HTR-8/SVneo (cell line): ENCODE results near the gene MROH2B.

Source experiments
- DNase-seq: peaks from one replicate; pipeline ENCODE4 v3.0.0; 2011; ENCODE audit warnings: low spot score, mixed read lengths; ENCODE audit not compliant: insufficient read length
- FAIRE-seq: peaks from 2 replicates; lab custom pipeline; 2011; peaks lifted over from hg19 to GRCh38; lab: Jason Lieb, UNC

The MROH2B gene

DNA sequence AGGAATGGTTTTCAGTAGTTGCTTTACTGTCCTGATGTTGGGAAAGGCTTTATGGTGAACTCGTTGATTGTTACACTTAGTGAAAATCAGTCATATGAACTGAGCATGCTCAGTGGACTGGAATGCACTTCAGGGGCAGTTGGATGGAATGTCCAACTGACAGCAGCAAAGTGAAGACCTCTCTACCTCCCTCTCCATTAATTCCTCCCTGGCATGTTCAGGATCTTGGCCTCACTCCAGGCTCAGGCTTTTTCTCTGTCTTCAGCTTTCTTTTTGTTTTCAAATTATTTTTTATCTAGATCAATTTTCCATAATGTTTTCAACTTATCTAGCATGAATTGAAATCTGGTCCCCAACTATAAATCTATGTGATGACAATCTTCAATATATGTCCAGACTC lies at the start of gene MROH2B:
MROH2B (minus strand) TSS at position 101 of the 400 bp plus-strand sequence. CDS start 490 bp downstream, outside the sequence.
- FAIRE-seq (no peak), DNase-seq (no peak)

DNA sequence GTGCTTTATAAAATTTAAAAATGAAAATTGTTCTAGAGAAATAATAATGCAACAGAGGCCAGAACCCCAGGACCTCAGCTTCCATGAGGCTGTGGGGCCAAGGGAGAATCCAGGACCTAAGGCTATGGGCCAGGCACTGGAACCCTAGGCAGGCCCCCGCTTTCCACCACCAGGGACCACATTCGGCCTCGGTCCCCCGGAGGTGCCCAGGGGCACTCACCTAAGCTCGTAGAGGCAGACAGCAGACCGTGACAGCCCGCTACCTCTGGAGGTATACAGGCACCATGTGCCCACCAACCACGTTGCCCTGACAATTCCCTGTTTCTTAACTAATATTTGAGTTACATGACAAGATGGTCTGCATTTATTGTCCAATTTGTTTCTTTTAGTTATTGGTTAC lies 49.5 kb upstream of the MROH2B start:
- DNase-seq (no peak), FAIRE-seq (no peak)

DNA sequence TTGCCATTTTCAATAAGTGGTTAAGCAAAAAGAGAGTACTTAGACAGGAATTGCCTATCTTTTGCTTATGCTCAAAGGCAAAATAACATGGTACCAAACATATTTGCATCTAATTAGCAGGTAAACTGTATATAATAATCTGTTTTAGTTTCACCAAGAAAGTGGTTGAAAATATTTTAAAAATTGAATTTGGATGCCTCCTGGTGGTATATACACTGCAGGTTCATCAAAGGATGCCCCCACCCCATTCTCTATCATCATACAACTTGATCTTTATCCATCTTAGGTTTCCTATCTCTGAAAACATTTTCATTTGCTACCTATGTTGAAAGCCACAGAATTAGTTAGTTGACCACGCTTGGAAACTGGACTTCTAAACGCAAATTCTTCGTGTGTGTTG lies 47.0 kb upstream of the MROH2B start:
- no peak for DNase-seq
- FAIRE-seq: no peak

DNA sequence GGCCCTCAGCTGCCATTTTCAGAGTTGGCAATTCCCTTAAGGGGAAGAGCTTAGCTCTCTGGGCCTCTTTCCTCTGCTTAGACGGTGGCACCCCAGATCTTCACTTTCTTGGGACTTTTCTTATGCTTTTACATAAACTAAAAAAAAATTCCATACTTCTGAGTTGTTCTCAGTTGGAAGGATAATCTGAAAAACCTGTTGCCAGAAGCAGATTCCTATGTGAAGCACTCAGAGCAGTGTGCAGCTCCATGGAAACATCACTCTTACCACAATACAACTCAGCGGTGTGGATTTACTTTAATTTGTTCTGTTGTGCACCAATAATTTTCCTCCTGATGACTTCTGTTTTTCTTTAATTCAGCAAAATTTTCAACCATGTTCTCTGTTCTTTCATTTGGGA lies 44.1 kb upstream of the MROH2B start:
- DNase-seq (no peak), FAIRE-seq (no peak)

DNA sequence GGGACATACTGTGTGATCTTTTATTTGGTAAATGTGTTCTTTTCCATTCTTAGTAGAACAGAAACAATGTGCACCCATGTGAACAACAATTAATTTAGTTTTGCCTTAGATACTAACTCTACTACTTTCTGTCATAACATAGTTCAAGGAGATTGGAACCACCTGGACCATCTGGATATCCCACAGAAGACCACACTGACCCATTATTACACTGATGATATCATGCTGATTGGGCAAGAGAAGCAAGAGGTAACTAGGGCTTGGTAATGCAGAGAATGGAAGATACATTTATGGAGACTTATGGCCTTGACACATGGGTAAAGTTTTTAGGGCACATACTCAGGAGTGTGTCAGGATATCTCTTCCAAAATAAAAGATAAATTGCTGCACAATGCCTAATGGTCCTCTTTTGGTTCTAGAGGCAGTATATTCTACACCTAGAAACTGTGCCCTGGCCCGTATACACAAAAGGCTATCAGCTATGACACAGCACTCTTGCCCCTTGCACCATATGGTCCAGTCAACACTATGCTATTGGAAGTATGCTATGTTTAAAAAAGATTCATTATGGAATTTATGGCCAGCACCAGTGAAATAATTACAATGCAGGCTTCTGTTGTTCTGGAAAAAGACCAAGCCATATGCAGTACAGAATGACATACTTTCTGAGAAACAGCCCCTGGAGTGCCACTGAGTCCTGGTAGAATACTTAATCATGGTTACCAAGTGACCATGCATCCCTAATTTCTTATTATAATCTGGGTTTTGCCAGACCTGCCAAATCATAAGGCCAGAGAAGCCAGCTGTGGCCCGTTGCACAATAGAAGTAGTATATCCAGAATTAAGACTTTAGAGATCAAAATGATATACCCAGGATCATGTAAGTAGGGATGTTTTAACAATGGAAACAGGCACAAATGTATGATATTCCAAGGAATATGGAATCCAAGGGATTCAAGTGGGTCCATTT lies 41.6 kb upstream of the MROH2B start:
- FAIRE-seq: peak; percentile 83
- DNase-seq: no peak

DNA sequence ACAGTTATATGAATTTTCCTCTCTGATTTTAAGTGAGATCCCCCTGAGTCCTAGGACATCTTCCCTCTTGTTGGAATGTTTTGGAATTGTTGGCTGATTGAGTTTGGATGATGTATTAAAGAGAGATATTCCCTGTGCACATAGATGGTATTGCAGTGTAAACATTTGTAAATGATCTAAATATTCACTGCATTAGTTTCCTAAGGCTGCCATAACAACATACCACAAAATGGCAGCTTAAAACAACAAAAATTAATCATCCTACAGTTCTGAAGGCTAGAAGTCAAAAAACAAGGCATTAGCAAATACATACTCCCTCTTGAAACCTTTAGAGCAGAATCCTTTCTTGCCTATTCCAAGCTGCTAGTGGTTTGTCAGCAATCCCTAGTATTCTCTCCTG lies 38.0 kb upstream of the MROH2B start:
- FAIRE-seq (peak; percentile 48), DNase-seq (no peak)

DNA sequence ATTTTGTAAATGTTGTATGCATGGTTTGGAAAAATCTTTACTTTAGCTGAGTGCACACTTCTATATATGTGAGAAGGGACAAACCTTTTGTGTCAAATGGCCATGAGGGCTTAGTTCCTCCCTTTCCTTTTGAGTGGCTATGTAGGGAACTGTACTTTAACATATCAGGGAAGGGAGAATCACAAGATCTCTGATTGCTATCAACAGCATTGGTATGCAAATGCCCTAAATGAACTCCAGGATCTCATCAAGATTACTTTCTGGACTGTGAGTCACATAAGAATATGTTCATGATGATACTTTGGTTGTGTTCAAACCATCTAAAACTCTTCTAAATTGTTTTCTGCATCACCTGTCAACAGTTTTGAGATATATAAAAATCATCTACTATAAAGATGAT lies 31.2 kb upstream of the MROH2B start:
- DNase-seq: no peak
- FAIRE-seq: no peak

DNA sequence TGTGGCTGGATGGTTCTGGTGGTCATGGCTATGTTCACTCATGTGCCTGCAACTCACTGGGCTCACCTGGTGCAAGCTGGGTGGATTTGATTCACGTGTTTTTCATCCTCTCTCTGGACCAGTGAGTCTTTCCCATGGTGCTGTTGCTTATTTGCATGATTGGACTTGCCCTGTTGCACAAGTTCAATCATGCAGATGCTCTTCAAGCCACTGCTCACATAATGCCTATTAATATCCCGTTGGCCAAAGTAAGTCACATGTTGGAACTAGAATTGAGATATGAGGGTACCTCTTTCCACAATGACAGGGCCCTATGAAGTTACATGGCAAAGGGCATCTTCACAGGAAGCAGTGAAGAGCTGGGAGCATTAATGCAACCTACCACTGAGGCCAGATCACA lies 26.5 kb upstream of the MROH2B start:
- FAIRE-seq: peak; percentile 57
- DNase-seq: no peak

DNA sequence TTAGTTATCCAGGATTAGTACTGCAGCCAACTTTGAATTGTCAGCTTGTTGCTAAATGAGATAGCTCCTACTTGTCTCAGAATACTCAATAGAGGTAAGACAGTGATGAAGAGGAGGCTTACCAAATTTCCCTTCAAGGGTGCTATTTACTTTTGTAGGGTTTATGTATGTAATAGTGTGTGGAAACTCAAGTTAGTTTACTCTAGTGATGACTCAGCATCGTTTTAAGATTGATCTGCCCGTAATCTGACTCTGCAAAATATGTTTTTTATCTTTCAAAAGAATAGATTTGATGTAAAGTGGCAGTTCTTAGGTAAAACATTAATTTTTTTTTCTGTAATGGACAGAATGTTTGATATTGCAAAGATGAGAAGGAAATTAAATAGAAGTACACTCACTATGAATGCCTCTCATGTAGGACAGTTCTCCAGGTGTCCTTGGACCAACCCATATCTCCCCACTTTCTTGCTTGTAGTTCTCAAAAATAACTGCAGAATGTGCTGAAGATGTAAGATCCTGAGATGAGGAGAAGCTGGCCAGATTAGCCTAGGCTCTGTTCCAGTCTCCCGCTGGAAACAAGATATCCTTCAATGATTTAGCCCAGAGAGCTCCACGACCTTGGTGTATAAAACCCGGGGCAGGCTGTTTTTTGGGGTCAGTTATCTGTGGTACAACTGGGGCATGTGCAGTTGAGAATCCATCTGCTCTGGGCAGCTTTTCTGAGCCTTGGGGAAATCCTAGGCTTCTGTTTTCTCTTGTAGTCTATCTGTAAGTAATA lies 24.4 kb upstream of the MROH2B start:
- FAIRE-seq: no peak
- DNase-seq: no peak

DNA sequence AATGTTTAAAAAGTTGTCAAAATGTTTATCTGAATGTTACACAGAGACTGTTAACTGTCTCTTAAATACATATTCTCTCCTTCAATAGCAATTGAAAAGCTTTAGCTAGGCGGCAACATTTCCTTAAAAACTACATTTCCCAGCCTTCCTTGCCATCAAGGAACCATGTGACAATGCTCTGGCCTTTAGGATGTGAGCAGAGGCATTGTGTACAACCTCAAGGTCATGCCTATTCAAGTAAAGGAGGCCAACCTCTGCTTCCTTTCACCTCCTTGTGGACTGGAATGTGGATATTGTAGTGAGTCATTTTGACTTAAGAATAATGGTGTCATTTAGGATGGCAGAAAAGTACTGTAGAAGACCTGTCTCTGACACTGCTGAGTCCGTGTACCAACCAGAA lies 23.7 kb upstream of the MROH2B start:
- DNase-seq: no peak
- FAIRE-seq: peak; percentile 60

DNA sequence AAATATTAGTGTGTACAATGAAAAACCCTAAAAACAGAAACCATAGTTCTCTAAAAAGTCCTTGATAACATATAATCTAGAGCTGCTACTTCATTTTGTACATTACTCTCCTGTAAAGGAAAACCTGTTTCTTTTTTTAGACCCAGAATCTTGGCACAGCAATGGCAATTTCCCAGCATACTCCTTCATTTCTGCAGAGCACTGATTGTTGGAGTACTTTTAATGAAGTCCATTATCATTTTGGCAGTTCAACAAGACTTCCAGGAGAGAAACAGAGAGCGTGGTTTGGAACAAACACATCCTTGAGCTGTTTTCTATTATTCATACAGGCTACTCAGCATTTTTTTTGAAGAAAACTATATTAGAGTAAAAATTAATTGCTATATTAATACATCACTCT lies 22.7 kb upstream of the MROH2B start:
- DNase-seq (no peak), FAIRE-seq (no peak)

DNA sequence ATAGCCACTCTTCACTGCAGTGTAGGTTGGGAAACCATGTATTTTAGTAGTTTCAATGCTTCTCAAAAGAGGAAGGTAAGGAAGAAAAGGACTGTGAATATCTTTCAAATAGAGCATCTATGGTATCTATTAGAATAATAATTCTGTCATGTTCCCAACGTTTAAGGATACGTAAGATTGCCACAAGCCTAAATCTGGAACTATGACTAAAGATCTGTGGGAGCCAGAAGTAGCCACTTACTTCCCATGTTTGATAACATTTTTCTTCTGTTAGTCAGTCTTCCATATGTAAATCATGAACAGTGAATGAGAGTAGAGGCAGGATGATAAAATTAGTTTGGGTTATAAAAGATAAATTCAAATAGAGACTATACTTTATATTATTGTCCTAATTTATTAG lies 16.3 kb upstream of the MROH2B start:
- DNase-seq (no peak), FAIRE-seq (peak; percentile 28)

DNA sequence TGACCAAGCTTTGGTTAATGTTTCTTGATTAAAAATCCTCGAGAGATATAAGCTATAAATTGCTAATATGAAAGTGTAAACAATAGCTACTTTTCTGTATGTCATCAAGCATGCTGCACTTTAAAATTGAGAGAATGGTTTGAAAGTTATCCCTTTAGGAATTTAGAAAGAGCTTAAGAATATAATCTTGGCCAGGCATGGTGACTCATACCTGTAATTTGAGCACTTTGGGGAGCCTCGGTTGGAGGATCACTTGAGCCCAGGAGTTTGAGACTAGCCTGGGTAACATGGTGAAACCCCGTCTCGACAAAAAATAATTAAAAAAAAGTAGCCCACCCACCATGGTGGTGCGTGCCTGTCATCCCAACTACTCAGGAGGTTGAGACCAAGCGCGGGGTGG lies 12.2 kb upstream of the MROH2B start:
- FAIRE-seq (no peak), DNase-seq (no peak)

DNA sequence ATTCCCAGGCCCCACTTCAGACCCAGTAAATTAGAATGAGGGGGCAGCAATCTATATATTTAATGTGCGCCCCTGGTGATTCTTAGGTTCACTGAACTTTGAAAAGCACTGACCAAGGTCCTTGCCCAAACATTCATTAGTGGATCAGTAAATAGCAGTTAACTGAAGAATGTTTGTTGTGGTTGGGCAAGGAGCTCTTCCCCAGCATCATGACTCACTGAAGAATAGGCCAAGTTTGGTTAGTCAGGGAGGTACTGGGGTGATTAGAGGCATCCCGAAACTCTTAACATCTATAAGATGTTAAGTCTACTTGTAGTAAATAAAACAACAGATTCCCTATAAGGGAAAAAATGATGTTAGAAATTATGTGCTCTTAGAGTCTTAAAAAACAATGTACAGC lies 833 bp upstream of the MROH2B start:
- peak; percentile 65 for FAIRE-seq

DNA sequence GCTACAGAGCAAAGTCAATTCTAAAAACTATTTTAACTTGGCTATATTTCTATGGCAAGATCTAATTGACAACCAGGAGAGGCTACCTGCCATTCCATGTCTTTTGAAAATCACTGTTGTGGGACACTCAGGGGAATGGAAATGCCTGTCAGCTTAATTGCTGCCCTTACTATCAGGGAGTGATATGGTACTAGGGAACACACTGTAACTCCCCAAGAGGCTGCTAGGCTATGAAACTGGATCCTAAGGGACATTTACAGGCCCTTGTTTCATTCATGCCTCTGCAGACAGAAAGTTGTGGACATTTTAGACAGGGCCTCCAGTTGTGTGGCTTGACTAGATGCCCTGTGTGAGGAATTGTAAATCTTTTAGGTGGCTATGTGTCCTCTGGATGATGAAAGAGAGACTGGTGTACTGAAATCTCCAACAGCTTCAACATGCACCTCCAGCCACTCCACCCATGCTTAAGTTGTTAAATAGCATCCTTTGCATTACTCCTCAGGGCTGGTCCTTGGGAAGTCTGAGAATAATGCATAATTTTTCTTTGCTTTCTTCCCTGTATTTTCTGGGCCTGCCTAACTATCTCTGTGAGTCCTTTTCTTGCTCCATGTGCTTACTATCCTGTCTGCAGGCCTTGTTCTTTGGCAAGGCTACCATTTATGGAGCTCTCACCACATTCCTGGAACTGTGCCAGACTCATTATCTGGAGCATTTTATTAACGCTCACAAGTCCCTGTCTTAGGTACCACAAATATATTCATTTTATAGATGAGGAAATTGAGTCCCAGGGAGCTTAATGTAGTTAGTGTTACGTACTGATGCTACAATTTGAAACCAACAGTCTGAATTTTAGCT lies 3.2 kb downstream of the MROH2B start:
- DNase-seq (no peak), FAIRE-seq (peak; percentile 38)

More for the DNA sequence above, 833 bp upstream of the MROH2B start:
- DNase-seq: no peak

DNA sequence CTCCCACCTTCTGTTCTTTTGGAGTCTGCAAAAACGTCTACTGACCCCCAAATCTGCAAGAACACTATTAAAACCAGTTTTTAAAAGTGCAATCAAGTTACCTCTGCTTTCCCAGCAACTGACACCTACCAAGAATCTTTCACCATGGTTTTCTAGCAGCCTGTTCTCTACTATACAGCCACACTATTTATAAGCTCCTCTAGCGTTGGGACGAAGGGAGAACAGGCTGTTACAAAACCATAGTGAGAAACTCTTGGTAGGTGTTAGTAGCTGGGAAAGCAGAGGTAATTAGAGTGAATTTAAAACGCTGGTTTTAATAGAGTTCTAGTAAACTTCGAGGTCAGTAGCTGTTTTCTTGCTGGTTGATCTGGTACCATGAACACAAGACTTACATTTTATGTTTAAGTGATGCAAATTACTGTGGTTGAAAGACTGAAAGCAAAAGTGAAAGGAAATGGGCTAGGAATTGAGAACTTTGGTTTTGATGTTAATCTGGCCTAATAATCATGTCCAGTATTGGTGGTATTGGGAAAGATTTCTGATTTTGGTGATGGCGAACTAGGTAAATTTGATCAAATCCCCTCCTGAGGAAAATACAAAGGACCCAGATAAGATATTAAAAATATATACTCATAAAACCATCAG lies 5.3 kb downstream of the MROH2B start:
- FAIRE-seq (no peak), DNase-seq (no peak)

DNA sequence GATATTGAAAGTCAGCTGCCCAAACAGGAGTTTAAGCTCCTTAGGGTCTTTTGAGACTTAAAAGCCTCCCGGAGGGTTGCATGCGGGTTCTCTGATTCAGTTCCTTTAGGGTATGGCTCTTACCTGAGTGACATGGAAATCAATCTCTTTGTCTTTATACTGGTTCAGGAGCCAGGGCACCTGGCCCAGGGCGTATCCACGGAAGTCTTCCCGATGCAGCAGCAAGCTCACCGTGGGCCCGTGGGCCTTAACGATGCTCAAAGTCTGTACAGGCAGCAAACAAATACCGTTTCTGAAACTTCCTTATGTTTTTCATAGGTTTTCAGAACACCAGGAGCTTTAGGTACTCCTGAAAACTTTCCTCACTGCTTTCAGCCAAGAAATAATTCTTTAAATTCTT lies 13.2 kb downstream of the MROH2B start:
- FAIRE-seq (no peak), DNase-seq (no peak)

DNA sequence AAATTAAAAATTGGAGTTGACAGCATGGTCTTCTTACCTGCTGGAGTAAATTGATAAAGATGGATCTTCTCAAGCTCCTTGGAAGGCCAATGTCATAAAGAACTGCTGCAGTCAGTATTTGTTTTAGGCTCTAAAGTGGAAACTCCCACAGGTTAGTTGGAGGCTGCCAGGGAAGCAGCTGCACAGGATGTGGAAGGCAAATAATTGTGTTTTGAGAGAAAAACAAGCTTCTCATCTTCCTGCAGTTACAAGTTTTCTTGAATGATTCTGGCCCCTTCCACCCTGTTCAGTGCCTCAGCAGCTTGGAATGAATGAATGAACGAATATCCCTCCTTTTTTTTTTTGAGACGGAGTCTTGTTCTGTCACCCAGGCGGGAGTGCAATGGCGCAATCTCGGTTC lies 13.9 kb downstream of the MROH2B start:
- no peak for DNase-seq
- FAIRE-seq: no peak

DNA sequence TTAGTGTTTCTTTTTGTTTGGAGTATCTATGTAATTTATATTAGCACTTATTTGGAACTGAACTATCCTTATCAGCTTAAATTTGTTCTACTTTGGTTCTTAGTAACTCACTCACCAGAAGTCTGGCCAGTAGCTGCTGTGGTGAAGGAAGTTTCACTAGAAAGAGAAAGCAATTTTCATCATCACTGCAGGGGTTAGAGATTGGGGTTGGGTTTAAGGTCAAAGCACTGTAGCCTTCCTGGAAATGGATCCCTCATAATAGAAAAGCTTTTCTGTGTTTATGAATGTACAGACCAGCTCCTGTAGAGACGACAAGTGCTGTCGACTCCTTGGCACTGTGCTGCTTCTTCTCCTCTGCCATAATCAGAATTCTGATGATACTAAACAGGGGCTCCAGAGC lies 22.2 kb downstream of the MROH2B start:
- FAIRE-seq (no peak), DNase-seq (no peak)
